IPS-18c (cell line): Measurements from ENCODE around the gene HIRA.
"Not testable (repeated sequence)": the region's sequence is repeated elsewhere in the genome, so short reads cannot be mapped to it uniquely, and the experiment has no call there.

Source experiments
- H3K4me3 ChIP-seq: 2 replicates; pipeline ENCODE4 v1.7.0; 2013; ENCODE audit warnings: low read depth, mild to moderate bottlenecking, low read length, moderate library complexity; ENCODE audit not compliant: insufficient read depth
- H3K9me3 ChIP-seq: one replicate; pipeline ENCODE4 v1.6.1; 2013; ENCODE audit warnings: mild to moderate bottlenecking, low read length, moderate library complexity; ENCODE audit not compliant: control insufficient read depth, insufficient read depth

HIRA gene

DNA sequence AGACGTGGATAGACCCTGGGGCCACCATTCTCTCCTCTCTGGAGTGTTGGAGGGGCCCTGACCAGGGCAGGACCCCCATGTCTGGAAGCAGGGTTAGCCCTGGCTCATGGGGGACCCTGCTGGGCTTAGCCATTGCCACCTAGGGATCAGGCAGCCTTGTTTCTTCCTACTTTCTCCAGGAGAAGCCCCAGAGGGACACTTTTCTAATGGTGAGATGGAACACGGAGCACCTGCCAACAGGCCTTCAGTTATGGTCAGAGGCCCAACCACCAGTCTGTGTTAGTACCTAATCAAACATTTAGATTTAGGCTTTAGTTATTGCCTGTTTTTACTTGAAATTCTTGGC, 17.9 kb upstream of the HIRA start:
- Histone ChIP-seq H3K4me3 (no peak overlapping the region), H3K9me3 (no peaks in the 10 kb centered on the region)

DNA sequence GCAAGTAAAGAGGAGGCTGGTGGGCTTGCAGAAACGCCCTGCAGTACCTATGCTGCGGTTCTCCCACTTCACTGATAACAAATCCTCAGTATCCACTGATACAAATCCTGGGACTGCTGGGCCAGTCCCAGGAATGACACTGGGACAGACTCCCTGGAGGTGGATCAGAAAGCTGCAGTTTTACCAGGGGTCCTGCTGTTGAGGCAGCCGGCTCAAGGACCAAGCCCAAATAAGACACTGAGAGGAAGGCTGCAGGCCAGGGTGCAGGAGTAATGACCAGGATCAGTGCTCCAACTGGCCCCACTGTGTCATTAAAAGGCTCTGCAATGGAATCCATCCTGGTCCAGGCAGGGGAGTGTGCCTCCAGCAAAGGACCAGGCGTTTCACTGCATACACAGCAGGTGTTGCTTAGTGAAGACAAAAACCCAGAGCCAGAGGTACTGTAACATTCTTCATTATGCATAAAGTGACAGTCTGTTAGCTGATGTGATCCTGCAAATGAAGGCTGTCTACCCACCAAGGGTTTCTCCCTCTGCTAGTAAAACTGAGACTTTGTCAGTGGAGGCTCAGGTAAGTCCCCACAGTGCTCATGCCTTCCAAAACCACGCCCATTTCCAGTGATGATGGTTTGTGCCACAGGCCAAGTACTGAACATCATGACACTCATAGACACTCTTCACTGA, 17.3 kb upstream of the HIRA start:
- H3K4me3 ChIP-seq, result peak overlapping the region; percentile 71; the same call in 1 of the 2 replicates
- H3K9me3 ChIP-seq, result no peaks in the 10 kb centered on the region

DNA sequence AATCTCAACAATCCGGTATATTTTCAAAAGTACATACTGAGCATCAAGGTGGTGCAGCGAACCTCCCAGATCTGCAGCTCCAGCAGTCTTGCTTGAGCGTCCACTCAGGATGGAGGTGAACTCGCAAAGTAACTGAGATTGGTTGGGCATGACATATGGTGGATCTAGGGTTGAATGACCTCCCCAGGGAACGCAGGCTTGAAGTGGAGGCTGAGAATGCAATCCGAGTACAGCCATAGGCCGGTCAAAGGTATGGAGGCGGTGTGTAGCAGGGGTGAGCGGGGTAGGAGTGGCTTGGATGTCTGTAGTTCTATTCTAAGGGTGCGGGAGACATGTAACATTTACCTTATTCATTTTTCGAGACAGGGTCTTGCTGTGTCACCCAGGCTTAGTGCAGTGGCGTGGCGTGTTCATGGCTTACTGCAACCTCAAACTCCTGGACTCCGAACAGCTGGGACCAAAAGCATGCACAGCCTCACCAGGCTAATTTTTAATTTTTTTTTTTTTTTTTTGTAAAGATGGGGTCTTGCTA, 16.6 kb upstream of the HIRA start:
- no peaks in the 10 kb centered on the region for H3K9me3 ChIP-seq
- peak overlapping the region; percentile 71 for H3K4me3 ChIP-seq

DNA sequence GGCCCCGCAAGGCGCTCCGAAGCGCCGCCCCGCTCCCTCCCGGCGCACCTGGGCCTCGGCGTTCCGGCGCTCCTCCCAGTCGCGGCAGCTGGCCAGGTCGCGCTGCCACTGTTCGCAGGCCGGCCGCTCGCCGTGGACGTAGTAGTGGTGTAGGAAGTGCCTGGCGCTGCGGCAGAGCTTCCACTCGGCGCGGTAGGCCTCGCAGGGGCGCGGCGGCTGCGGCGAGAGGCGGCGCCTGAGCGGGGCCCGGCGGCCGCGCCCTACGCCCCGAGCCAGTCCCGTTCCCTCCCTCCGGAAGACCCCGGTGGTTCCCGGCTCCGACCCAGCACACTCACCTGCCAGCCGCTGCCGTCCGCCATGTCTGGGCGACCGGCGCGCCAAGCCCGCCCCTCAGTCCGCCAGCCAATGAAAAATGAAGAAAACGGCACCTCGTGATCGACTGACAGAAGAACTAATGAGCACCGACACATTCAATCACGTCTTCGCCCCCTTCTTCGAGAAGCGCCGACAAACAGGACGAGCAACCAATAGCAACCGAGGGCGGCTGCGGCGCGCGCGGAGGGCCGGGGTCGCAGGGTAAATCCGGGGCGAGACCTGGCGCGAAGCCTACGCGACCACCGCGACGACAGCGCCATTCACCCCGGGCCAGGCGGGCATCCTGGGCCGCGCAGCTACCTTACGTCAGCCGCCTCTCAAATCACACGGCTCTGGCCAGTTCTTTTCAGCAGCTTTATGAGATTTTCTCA, 16.0 kb upstream of the HIRA start, which contains the start of gene C22orf39:
Gene C22orf39, minus strand, starts transcription at position 382 of the 746 bp plus-strand sequence. Its CDS starts 23 bp downstream, at position 359.
- Histone ChIP-seq H3K9me3 (no peaks in the 10 kb centered on the region), H3K4me3 (peak within 1 kb of the TSS; percentile 95)

DNA sequence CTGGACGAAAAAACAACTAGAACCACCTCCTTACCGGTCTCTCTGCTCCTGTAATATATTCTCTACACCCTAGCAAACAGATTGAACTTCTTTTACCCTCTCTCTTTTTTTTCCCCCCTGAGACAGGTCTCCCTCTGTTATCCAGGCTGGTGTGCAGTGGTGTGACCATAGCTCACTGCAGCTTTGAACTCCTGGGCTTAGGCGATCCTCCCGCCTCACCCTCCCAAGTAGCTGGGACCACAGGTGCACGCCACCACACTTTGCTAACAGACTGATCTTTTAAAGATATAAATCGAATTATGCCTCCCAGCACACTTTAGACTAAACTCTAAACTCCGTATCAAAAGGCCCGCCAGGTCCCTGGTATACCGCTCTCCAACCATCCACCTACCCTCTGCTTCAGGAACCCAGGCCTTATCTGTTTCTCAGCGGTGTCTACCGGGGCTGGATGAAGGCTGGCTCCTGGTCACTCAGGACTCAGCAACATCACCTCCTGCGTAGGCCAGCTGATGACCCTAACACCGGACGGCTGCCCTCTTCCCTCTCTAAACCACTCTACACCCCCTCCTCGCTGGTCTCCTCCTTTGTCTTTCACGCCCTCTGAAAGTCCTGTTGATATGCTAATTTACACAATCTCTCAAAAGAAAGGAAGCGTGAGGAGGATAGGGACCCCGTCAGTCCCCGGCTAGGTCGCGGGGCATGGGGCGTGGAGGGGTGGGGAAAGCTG, 15.2 kb upstream of the HIRA start:
- Histone ChIP-seq H3K4me3 (peak overlapping the region; percentile 95), H3K9me3 (no peaks in the 10 kb centered on the region)

DNA sequence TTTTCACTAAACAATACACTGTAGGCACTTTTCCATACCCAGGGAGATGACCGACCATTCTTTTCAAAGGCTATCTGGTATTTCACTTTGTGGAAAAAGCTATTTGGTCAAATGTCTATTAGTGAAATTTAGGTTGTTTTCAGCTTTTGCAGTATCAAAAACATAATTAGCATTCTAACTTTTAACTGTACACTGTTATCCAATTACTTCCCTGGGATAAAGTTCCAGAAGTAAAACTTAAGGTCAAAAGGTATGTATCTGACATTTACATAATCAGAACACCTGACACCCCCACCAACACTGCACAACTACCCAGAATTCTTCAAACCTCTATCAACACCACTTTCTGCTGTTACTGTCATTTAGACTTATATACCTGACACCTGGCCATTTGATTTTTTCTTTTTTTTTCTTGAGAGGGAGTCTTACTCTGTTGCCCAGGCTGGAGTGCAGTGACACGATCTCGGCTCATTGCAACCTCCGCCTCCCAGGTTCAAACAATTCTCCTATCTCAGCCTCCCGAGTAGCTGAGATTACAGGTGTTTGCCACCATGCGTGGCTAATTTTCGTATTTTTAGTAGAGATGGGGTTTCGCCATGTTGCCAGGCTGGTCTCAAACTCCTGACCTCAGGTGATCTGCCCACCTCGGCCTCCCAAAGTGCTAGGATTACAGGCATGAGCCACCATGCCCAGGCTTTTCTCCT, 13.9 kb upstream of the HIRA start:
- not testable (repeated sequence) for H3K4me3 ChIP-seq, H3K9me3 ChIP-seq

DNA sequence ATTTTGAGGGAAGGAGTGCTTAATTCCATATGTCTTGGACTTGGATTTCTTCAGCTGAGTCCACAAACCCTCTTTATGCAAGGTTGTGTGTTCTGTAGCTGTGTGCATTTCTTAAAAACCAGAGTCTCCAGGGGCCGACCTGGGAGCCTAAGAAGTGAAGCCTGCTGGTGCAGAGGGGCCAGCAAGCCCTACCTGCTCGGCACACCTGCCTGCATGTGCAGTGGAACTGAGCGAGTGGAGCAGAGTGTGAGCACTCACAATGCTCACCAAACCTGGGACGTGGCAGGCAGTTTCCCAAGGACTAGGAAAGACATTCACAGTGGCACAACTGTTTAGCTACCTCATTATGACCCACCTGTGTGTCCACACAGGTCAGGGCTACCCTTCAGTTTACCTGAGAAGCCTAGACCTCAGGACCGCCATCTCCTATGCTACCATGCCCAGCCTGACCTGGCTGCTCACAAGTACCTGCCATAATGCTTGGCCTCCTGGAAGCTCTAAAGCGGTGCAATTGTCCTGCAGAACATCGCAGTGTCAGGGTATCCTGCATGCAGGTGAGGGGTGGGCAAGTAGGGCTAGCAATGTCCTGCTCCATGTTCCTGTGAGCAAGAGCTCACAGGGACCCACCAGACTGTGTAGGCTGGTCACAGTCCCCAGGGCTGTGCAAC, 12.1 kb upstream of the HIRA start:
- no peaks in the 10 kb centered on the region for H3K9me3 ChIP-seq
- H3K4me3 ChIP-seq, result no peak overlapping the region

DNA sequence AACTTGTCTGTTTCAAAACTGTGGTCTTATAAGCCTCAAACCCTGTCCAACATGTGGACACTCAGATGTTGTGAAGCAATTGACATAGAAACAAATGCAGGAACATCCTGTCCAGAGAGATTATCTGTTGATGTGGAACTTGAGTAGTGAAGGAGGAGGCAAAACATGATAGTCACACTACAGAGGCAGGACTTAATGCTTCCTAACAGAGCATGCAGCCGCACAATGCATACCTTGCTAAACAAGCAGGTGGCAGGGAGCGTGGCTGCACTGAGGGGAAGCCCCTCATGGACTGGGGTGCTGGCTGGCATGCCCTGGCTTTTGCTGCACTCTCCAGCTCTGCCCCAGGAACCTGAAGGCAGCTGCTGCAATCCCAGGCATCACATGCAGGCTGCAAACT, 10.6 kb upstream of the HIRA start:
- H3K4me3 ChIP-seq, result no peak overlapping the region
- H3K9me3 ChIP-seq, result no peaks in the 10 kb centered on the region

DNA sequence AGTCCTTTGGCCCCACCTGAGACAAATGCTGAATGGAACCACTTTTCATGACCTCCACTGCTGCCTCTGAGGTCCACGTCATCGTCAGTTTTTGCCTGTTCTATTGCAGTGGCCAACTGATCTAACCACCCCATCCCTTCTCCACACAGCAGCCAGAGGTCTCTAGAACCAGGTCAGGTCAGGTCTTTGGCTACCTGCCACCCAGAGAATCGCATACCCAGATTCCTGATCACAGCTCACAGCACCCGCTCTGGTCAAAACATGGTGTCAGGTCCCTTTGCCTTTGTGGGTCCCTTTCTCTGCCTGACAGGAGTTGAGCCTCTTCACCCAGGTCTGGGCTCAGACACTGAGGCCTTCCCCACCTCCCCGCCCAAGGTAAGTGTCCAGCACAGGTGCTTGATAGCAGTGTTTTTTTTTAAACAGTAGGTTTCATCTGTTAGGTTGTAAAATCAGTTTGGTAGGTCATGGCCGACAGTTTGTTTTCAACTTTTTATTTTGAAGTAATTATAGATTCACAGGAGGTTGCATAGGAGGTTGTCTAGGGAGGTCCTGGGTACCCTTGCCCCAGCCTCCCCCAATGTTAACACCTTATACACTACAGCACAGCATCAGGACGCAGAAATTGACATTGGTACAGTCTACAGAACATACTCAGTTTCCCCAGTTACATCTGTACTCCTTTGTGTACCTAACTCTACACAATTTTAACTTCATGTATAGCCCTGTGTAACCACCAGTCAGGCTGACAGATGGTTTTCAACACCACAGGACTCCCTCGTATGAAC, 9.1 kb upstream of the HIRA start:
- Histone ChIP-seq H3K9me3 (no peaks in the 10 kb centered on the region), H3K4me3 (no peak overlapping the region)

DNA sequence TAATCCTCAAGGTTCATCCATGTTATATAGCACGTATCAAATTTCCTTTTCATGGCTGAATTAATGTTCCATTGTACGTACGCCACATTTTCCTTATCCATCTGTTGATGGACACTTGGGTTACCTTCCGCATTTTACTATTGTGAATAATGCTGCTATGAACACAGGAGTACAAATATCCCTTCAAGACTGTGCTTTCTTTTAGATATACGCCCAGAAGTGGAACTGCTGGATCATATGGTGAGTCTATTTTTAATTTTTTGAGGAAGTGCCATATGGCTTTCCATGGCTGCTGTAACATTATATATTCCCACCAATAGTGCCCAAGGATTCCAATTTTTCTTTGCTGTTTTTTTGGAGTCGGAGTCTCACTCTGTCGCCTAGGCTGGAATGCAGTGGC, 6.8 kb upstream of the HIRA start:
- Histone ChIP-seq H3K9me3 (no peaks in the 10 kb centered on the region), H3K4me3 (no peak overlapping the region)

DNA sequence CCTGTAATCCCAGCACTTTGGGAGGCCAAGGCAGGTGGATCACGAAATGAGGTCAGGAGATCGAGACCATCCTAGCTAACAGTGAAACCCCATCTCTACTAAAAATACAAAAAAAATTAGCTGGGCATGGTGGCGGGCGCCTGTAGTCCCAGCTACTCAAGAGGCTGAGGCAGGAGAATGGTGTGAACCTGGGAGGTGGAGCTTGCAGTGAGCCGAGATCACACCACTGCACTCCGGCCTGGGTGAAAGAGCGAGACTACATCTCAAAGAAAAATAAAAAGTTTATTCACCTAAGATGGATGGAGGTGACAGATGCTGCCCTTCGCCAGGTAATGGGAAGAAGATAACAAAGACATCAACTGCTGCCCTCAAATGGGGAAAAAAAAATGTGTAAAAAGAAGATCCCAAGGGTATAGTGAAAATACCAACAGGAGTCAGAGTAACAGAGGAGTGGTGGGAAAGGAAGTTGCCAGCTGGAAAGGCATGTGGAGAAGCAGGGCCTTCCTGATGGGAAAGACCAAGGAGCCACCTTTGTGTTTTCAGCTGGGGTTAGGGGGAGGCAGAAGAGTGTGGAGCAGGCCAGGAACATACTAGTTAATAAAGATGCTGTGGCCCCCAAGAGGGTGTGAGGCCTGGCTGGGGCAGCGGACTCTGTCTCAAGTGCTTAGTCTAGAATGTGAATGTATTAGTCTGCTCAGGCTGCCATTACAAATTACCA, 5.1 kb upstream of the HIRA start:
- not testable (repeated sequence) for H3K9me3 ChIP-seq, H3K4me3 ChIP-seq

DNA sequence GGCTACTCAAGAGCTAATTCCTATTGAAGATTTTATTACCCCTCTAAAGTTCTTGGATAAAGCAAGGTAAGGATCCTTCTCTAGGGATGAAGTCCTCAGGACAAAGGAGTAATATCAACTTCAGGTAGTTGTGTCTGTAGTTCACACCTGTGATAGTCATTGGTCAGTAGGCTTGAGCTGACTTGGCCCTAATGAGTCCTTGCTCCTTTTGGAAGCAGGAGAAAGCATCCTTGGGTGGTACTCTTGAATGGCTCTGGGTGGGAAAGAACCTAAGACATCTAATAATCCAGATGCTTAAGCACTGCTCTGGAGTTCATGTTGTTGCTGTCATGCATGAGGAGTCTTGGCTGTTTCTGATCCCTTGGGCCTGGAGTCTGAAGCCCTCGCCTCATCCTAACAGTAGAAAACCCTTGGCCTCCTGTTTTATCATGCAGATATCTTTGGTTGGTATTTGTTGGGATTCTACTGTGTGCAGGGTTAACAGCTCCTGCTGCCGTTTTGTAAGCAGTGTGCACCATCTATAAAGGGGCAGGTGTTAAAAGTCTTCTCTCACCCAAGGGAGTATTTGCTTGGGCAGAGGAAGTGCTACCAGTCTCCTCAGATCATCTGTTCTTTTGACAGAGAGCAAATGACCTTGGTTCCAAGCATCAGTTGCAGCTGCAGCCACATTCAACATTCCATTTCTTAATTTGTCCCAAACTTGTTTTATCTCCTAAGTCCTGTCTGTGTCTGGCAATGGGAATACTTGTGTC, 3.5 kb upstream of the HIRA start:
- H3K4me3 ChIP-seq, result no peak overlapping the region
- H3K9me3 ChIP-seq, result no peaks in the 10 kb centered on the region

DNA sequence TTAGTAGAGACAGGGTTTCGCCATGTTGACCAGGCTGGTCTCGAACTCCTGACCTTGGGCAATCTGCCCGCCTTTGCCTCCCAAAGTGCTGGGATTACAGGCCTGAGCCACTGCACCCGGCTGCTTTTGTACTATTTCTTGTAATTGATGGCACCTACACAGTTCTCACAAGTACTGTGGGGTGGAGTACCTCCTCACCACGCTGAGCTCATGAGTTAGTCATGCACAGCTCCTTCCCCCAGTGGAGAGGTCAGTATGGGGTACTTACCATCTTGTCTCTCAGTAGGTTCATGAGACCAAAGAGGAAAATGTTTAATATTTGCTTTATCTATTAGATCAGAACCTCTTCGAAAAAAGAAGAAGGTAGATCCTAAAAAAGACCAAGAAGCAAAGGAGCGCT, 2.9 kb upstream of the HIRA start:
- Histone ChIP-seq H3K4me3 (no peak overlapping the region), H3K9me3 (no peaks in the 10 kb centered on the region)

DNA sequence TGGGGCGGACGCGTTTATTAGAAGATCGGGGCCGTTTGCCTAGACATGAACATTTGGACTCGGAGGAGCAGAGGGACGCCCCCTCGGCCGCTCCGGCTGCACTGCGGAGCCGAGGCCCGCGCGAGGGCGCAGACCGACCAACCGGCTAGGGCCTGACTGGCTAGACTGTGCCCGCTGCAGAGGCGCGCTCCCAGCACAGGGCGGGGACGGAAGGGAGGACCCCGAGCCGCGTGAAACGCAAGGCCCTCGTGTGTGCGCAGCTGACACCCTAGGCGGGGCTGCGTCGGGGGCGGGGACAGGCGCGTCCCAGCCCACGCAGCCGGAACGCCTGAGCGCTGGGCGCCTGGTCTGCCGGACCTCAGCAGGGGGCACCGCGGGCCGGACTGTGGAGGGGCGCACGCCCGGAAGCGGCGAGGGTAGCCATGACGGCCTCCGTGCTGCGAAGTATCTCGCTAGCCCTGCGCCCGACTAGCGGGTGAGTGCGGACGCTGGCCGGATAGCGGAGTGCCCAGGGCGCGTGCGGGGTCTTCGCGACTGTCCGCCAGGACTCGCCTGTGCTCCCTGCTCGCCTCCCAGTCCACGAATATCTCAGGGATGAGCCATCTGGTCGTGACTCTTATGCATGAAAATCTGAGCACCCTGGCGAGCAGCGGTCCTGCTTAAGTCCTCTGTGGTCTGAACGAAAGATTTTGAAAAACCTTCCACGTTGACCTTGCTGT, 759 bp upstream of the HIRA start, which contains the start of gene MRPL40:
Gene MRPL40, plus strand, starts transcription at position 413 of the 719 bp plus-strand sequence. Its CDS starts 10 bp downstream, at position 423.
- Histone ChIP-seq H3K9me3 (no peaks in the 10 kb centered on the region), H3K4me3 (peak within 1 kb of the TSS; percentile 97)
